ENCODE measurements around the gene KCNIP2. TPM values are rescaled to one million over a fixed set of nuclear protein-coding genes. Genes with fewer than 3 reads are reported as not detected.
A peak's percentile ranks its signal among the peaks of the same experiment; 100 is the strongest.

KCNIP2 gene
- total and polyA plus RNA-seq, 2 donors (not counting 3 experiments of a cell fraction or from before 2014, with no cell fraction given) = 0.36 to 2.2 TPM

GRCh38 chr10:101831169-101831811, 12.3 kb downstream of the KCNIP2 start:
- intact Hi-C loops (cut with micrococcal nuclease) = loop anchor here (1.0 kb wide), 1 partner anchor 8 kb away; no protein-coding TSS in a partner anchor
- peak overlapping the region; percentile 26 for H3K9ac ChIP-seq (replicated peaks; ENCODE audit: extremely low read depth, insufficient read depth, low read length)
- H3K27me3 ChIP-seq (ENCODE audit: control insufficient read depth in 2 of 2, insufficient read depth in 2 of 2, low read length in 2 of 2) = no peaks in the 10 kb centered on the region
- H3K4me1 ChIP-seq (ENCODE audit: control insufficient read depth, extremely low read depth, insufficient read depth, low read length) = peaks cover 11% of the 10 kb centered on the region
- BruUV-seq (replicated peaks) = no TSS peak
- H3K9me1 ChIP-seq (replicated peaks; ENCODE audit: control insufficient read depth, extremely low read depth, insufficient read depth, low read length) = no peaks in the 10 kb centered on the region
- FAIRE-seq (no peak), DNase-seq (ENCODE audit: low read depth, low spot score) (no peak)
- CTCF ChIA-PET = interaction anchor here (2.0 kb wide), 1 partner anchor 10 kb away, joined by 12 read pairs; no protein-coding TSS in a partner anchor
- H3K4me2 ChIP-seq (ENCODE audit: insufficient read depth, low read length) = peak overlapping the region; percentile 25
- no peaks in the 10 kb centered on the region for H3K79me2 ChIP-seq (ENCODE audit: control insufficient read depth, insufficient read depth, low read length)
- H4K20me1 ChIP-seq (replicated peaks; ENCODE audit: control insufficient read depth, extremely low read depth, insufficient read depth, low read length) = no peaks in the 10 kb centered on the region
- TF ChIP-seq JUN (IDR thresholded peaks at IDR 0.05; ENCODE audit: borderline replicate concordance, insufficient read depth, insufficient read length, low read depth) = no peak
- no peak for TF ChIP-seq EZH2 (IDR thresholded peaks at IDR 0.05; ENCODE audit: borderline replicate concordance, low read depth, low read length, severe bottlenecking)
- no peak for TF ChIP-seq POLR2A (IDR thresholded peaks at IDR 0.05; ENCODE audit: low read depth, low read length)
- TF ChIP-seq POLR2AphosphoS5 (IDR thresholded peaks at IDR 0.05; ENCODE audit: insufficient read depth, low read depth, low read length) = no peak
- no peak for TF ChIP-seq FOS (IDR thresholded peaks at IDR 0.05; ENCODE audit: borderline replicate concordance, insufficient read depth, low read length)
- no peak for TF ChIP-seq MYC (IDR thresholded peaks at IDR 0.05; ENCODE audit: low read depth, low read length)
- TF ChIP-seq, protein P1, sequence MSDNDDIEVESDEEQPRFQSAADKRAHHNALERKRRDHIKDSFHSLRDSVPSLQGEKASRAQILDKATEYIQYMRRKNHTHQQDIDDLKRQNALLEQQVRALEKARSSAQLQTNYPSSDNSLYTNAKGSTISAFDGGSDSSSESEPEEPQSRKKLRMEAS (IDR thresholded peaks at IDR 0.05; ENCODE audit: insufficient read depth, insufficient read length) = no peak
- no peak for TF ChIP-seq GATA2 (IDR thresholded peaks at IDR 0.05; ENCODE audit: insufficient read depth, insufficient read length, low read depth, low read length)
- H3K27ac ChIP-seq (ENCODE audit: insufficient read depth, low read depth, low read length) = no peak overlapping the region
- dilution Hi-C loops (cut with MboI; ENCODE audit: extremely low pct_ligation_motif_present, low sequenced_read_pairs) = no loop called here
- H3K9me3 ChIP-seq (replicated peaks; ENCODE audit: control insufficient read depth, insufficient read depth, low read length) = no peaks in the 10 kb centered on the region
- H3K4me3 ChIP-seq (replicated peaks in 1 of 3; ENCODE audit: insufficient read depth in 1 of 3, low read depth in 1 of 3, low read length in 3 of 3) = peak overlapping the region in 2 of 3 experiments; percentile 25 to 64
- peak overlapping the region; percentile 39 for H2AFZ ChIP-seq (ENCODE audit: low read depth, low read length)
- no peaks in the 10 kb centered on the region for H3K36me3 ChIP-seq (ENCODE audit: control insufficient read depth in 2 of 2, extremely low read depth in 1 of 2, insufficient read depth in 2 of 2, low read length in 2 of 2)
- POLR2A ChIA-PET = no interaction called here

All from endothelial cell of umbilical vein (primary cell).